Bone marrow (tissue), 2 donors: ENCODE measurements around the gene NEK11.

ENCODE experiments used
- DNase-seq, 2 donors: peaks; one replicate each; lab custom pipeline; 2025; lab: John Stamatoyannopoulos, UW

The NEK11 gene

GRCh38 chr3:131224886-131225550 is 198.3 kb downstream of the NEK11 start:
- no peak for DNase-seq

GRCh38 chr3:131228522-131228921 is 201.8 kb downstream of the NEK11 start:
- no peak for DNase-seq

- no peak for DNase-seq
Observed at GRCh38 chr3:131231710-131232389, 205.2 kb downstream of the NEK11 start.

DNA sequence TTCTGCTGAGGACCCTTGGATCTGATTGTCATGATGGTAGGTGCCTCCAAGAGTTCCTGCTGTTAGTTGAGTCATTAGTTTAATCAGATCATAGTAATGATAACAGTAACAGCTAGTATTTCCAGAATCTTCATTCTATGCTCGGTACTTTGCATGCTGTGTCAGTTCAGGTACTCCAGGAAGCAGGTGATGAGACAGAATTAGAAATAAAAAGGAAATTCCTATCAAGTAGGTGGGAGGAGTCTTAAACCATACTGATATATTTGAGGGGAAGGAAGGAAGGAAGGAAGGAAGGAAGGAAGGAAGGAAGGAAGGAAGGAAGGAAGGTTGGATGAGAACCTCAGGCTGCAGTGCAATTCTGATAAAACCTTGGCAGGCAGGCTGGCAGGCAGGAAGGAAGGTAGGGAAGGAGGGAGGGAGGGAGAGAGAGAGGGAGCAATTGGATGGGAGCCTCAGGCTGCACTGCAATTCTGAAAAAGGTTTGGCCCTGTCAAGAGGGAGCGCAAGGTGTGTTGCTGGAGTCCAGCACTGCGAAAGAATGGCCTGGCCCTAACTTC is 206.1 kb downstream of the NEK11 start:
- DNase-seq = no peak

GRCh38 chr3:131233900-131234668 is 207.4 kb downstream of the NEK11 start:
- DNase-seq = no peak

- no peak for DNase-seq
Observed at GRCh38 chr3:131236421-131236820, 209.7 kb downstream of the NEK11 start.

GRCh38 chr3:131238496-131238895 is 211.8 kb downstream of the NEK11 start:
- no peak for DNase-seq

DNA sequence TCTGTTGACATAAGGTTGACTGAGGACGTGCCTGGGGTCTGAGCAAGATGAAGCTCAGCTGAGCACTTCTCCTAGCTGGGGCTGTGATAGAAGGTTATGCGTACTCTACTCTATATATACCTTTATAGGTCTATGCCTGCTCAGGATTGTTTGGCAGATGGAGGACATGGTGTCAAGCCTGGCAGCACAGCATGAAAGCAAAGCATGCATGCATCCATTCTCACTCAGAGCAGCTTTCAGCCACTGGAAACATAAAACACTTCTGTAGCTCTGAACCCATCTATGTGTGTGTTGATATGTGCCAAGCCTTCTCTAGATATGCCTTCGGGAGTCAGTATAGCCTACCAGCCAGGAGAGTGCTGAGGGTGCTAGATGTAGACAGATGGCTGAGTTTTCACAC is 212.6 kb downstream of the NEK11 start:
- no peak for DNase-seq

- DNase-seq = no peak
Observed at GRCh38 chr3:131242201-131242600, 215.5 kb downstream of the NEK11 start.

GRCh38 chr3:131250466-131250865 is 223.8 kb downstream of the NEK11 start:
- DNase-seq = no peak

- DNase-seq = no peak
Observed at GRCh38 chr3:131260525-131260924, 233.8 kb downstream of the NEK11 start.

DNA sequence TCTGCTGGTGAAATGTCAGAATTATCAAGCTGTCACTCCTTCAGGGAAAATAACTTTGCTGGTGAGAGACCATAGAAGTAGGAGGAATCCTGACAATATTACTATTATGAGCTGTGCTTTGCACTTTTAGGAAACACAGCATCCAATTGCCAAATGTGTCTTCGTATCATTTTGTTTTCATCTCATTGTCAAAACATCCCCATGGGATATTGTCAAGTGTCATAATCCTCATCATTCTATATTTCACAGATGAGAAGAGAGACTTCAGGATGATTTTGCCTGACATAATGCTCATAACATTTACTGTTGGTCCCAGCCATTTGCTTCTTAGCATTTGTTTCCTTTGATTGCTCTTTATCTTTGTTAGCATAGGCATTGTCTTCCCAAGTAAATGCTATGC is 234.4 kb downstream of the NEK11 start:
- no peak for DNase-seq

- no peak for DNase-seq
Observed at GRCh38 chr3:131275556-131275955, 248.9 kb downstream of the NEK11 start.

- DNase-seq = no peak
Observed at GRCh38 chr3:131277836-131278497, 251.3 kb downstream of the NEK11 start.

GRCh38 chr3:131279577-131279976 is 252.9 kb downstream of the NEK11 start:
- DNase-seq = no peak

GRCh38 chr3:131282379-131282778 is 255.7 kb downstream of the NEK11 start:
- no peak for DNase-seq

DNA sequence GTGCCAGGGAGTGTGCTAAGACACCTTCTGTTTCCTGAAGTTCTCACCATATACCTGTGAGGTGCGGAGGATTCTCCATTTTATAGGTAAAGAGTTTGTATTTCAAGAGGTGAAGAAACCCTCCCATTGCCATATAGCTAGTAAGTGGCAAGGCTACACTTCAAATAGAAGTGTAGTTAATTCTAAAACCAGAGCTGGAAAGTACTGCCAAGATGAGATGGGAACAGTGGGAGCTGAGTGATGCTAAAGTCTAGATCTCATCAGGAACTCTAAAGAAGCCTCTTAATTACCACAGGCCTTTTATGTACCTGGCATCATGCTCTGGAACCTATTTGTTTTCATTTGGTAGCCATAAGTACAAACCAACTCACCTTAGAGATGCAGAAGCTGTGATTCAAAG is 256.3 kb downstream of the NEK11 start:
- no peak for DNase-seq

- no peak for DNase-seq
Observed at GRCh38 chr3:131283862-131284261, 257.2 kb downstream of the NEK11 start.

- no peak for DNase-seq
Observed at GRCh38 chr3:131284302-131284701, 257.6 kb downstream of the NEK11 start.

DNA sequence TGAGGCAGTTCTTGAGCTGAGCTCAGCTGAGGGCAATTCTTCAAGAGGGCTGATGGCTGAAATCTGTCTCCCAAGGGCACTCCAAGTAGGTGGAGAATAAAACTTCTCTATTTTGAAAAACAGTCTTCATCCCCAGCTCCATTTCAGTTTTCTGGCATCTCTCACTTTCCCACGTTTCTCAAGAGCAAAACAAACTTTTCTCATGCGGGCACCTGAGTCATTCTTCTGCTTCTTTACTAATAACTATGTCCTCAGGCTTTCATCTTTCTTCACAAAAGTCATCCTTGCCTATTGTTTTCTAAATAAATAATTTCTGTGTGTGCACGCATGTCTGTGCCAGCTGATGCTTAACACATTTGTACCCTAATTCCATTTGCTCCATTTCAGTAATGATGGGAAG is 258.8 kb downstream of the NEK11 start:
- DNase-seq = no peak

DNA sequence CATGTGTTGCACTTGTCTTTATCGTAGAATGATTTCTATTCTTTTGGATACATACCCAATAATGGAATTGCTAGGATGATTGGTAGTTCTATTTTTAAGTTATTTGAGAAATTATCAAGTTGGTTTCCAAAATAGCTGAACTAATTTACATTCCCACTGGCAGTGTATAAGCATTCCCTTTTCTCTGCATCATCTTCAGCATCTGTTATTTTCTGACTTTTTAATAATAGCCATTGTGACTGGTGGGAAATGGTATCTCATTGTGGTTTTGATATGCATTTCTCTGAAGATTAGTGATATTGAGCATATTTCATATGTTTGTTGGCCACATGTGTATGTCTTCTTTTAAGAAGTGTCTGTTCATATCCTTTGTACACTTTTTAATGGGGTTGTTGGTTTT is 273.2 kb downstream of the NEK11 start:
- DNase-seq = no peak

DNA sequence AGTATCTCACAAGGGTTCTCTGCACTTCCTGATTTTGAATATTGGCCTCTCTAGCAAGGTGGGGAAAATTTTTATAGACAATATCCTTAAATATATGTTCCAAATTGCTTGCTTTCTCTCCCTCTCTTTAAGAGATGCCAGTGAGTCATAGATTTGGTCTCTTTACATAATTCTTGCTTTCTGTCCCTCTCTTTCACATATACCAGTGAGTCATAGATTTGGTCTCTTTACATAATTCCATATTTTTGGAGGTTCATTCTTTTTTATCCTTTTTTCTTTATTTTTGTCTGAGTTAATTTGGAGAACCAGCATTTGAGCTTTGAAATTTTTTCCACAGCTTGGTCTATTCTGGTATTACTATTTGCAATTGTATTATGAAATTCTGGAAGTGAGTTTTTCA is 277.2 kb downstream of the NEK11 start:
- no peak for DNase-seq
